GM18507 (cell line): ENCODE data around the gene RAB17.
"Not testable (repeated sequence)": the region's sequence is repeated elsewhere in the genome, so short reads cannot be mapped to it uniquely, and the experiment has no call there.

Source experiments
- DNase-seq: peaks from one replicate; pipeline ENCODE4 v3.0.0; 2011; ENCODE audit warnings: low read depth; ENCODE audit not compliant: insufficient read length; ENCODE audit errors: extremely low spot score
- FAIRE-seq: peaks from 2 replicates; lab custom pipeline; 2011; peaks lifted over from hg19 to GRCh38; lab: Jason Lieb, UNC

Gene RAB17

DNA sequence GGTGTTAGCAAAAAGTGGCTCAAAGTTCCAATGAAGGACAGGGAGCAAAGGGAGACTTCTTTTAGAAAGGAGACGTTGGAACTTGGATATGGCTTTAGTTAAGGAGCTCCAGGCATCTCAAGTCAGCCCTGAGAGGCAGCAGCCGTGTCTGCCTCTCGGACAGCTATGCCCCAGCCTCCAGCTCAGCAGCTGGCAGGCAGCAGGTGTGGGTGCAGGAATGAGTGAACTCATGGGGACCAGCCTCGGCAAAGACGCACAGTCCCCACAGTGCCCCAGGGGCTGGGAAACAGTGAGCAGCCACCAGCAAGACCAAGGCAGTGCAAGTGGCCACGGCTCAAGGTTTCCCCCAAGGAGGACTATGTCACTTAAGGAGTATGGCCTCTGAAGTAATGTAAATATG, 35.2 kb upstream of the RAB17 start:
- FAIRE-seq, result no peak
- no peak for DNase-seq

DNA sequence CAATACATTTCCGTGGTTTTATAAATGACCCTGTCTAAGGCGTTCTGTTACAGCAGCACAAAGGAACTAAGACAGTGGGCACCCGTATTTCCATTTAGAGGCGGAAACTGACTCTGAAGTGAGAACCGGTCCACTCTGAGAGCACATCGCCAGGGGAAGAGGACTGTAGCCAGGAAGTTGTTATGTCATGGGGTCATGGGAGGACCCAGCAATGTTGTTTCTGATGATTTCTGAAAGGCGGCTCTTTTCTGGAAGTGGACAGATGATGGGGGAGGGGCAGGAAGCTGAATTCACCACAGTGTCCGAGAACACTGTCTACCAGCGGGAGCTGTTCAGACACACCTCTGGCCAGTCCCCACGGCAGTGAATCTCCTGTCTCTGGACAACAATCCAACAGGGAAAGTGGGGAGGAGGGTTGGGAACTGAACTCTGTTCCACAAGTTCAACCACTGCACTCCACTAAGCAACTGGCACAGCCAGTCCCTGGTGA, 34.7 kb upstream of the RAB17 start:
- FAIRE-seq (no peak), DNase-seq (no peak)

DNA sequence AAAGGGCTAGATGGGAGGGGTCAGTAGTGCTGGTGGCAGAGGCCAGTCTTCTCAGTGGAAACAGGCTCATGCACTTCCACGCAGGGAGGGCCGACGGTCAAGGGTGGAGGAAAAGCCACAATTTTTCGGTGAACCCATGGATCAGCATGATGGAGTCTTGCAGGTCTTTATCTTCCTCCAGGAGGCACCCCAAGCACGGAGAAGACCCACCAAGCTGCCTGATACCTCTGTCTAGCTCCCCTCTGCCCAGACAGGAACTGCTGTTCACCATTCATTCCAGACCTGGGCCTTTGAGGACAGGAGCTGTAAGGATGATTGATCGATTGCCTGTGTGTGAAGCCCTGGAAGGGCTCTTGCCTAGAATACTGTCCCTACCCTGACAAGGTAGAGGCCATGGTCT, 34.0 kb upstream of the RAB17 start:
- DNase-seq (peak; percentile 20), FAIRE-seq (no peak)

DNA sequence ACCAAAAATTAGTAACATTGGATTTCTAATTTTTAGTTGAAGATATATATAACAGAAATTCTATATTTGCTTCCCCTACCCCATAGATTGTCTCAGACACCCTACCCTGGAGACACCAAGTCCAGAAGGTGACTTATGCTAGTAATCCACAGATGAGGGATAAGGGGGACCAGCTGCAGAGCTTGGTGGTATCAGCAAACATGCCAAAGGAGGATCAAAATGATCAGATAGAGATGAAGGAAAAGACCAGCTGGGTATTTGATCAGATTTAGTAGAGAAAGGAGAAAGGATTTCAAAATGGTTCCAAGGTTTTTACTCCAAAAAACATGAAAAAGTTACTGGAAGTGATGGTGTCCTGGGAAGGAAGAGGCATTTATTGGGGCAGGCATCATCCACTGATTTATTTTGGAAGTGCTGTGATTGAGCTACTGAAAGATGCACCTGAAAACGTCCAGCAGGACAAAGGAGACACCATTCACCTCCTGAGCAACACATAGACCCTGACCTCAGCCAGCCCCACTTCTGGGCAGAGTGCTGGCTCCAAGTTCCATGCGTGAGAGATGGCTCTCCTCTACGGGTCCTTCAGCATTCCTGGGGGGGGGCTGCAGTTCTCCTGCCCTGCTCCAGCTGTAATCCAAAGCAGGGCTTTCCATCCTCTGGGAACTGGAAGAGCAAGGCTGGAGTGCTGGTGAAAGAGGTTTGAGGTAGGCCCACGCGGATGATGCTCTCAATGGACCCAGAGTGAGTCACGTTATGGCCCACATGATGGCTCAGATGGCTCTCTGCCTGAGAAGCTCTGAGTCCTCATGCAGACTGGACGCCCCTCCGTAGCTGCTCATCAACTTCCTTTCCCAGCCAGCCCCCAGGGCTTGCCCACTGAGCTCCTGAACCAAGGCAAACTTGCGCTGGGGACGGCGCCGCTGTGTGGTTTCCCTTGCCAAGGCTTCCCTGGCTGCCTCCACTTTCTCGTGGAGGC, 33.2 kb upstream of the RAB17 start:
- FAIRE-seq (no peak), DNase-seq (no peak)

DNA sequence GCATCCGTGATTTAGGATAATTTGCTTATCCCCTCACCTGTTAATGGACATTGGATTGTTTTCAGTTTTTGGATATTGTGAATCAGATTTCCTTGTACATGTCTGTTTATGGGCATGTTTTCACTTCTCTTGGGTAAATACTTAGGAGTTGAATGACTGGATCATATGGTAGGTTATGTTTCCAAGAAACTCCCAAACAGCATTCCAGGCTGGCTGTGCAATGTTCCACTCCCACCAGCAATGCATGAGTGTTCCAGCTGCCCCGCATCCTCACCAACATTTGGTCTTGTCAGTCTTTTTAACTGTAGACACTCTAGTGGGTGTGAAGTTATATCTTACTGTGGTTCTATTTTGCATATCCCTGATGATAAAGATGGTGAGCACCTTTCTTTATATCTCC, 27.9 kb upstream of the RAB17 start:
- no peak for FAIRE-seq

DNA sequence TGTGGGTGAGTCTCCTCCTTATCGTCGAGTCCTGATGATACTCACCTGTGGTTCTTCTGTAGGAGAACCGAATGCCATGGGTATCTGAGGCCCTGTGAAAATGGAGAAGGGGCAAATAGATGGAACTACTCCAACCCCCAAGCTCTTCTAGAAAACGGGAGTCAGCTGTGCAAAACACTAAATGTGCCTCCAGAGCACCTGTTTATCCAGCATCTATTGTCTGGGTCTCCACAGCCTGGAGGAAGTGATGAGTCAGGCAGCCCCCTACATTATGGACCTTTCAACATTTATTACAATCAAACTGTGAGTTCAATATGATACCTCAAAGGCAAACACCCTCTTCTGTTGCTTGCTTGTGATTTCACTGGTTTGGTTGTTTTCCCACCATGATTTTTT, 27.1 kb upstream of the RAB17 start:
- DNase-seq, result no peak
- no peak for FAIRE-seq

More for the DNA sequence above, 27.9 kb upstream of the RAB17 start:
- no peak for DNase-seq

DNA sequence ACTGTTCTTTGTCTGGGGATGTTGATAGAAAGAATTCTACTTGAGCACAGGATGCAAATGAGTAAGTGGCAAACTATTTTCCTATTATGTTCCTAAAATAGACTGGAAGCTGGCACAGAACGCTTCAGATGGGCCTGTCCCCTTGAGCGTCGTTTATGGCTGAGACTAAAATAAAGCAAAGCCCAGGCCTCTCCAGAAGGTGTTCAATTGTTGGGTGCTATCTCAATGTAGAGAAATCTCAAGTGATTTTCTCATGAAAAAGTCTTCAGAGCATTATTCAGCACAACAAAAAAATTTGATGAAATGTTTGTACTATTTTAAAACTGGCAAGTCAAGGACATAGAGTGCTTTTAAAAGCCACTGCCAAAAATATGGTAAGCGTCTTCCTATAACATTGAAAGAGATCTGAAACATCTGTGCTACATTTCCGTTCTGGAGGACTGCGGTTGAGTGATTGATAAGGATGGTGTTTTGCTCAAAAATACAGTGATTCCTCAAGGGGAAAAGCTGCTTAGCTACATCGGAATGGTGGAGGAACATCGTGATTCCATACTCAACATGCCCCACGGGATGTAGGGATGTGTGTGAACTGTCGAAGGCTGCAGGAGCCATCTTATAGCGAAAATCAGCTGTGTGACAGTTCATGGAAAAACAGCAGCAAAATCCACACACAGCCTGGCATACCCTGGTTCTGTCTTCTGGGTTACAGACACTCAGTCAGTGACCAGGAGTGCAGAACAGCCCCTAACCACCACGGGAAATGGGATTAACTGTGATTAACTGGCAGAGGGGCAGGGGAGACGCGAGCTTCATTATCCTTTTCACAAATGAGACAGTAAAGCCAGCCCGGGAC, 26.4 kb upstream of the RAB17 start:
- FAIRE-seq (no peak), DNase-seq (no peak)

DNA sequence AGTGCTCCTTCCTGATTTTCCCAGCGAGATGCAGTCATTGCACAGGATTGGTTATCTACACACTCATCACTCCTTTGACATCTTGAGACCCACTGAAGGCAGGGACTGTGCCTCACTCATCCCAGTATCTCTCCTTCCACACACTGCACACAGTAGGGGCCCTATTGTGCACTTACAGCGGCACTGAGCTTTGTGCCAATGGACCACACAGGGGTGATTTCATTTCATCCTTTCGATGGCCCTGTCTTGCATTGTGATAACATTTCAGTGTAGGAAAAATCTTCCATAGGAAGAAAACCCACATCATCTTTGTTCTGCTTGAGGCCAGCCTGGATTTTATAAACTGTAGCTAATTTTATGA, 25.8 kb upstream of the RAB17 start:
- no peak for DNase-seq
- no peak for FAIRE-seq

DNA sequence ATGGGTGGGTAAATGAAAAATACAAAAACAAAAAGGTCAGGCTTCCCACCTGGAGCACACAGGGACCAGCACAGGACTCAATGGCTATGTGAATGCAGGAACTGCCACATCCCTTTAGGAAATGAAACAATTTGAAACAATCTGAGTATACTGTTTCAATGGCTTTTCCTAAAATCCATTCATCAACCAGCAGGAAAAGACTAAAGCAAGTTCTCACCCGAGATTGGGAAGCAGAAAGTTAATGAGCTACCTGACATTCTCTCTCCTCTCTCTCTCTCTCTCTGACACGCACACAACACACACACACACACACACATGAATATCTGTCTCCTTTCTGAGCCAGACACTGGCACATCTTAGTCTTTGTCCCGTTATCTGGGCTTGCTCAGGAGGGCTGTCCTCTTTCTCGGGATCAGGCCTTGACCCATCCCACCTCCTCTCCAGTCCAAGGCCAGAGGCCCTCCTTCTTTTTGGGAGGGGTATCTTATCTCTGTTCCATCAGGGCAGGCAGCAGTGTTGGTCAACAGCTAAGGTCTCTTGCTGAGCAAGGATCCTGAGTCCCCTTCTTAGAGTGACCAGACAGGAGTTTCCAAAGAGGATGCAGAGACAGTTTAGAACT, 25.2 kb upstream of the RAB17 start:
- DNase-seq (no peak), FAIRE-seq (no peak)

DNA sequence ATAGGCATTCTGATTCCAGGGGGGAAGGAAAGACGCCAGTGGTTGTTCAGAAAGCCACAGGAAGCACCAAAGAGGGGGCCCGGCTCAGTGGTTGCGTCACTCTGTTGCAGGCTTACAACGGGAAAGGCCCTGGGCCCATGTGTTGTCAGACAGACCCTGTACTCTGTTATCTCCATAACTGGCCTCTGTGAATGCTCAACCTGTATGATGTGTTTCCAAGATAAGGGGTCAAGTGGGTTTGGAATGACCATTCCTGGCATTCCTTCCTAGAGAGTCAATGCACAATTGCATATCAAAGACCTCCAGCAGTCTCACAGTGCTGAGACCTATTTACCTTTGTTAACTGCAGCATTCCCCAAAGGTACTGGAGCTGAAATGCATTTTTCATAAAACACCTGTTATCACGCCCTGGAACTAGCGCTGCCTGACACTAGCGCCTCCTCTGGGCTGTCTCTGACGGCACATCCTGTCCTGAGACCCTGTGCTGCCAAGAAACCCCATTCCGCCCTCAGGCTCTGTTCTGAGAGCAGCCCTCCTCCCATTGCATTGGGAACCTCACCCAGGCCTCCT, 23.7 kb upstream of the RAB17 start:
- no peak for DNase-seq
- no peak for FAIRE-seq

DNA sequence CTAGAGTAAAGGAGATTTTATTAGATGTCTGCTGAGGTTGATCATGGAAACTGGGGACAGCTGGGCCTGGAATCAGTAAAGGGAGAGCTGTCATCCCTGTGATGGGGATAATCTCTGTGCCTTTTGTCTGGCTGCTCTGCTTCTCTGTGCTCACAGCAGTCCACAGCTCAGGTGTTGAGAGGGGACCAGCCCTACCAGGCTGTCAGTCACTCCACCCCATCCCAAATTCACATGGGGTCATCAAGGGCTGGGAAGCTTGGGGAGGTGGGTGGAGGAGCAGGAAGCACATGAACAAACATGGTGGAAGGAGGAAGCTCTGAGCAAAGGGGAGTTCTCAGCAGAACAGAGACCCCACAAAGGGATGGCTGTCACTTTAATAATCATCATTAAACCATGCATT, 23.1 kb upstream of the RAB17 start:
- FAIRE-seq, result no peak
- no peak for DNase-seq

DNA sequence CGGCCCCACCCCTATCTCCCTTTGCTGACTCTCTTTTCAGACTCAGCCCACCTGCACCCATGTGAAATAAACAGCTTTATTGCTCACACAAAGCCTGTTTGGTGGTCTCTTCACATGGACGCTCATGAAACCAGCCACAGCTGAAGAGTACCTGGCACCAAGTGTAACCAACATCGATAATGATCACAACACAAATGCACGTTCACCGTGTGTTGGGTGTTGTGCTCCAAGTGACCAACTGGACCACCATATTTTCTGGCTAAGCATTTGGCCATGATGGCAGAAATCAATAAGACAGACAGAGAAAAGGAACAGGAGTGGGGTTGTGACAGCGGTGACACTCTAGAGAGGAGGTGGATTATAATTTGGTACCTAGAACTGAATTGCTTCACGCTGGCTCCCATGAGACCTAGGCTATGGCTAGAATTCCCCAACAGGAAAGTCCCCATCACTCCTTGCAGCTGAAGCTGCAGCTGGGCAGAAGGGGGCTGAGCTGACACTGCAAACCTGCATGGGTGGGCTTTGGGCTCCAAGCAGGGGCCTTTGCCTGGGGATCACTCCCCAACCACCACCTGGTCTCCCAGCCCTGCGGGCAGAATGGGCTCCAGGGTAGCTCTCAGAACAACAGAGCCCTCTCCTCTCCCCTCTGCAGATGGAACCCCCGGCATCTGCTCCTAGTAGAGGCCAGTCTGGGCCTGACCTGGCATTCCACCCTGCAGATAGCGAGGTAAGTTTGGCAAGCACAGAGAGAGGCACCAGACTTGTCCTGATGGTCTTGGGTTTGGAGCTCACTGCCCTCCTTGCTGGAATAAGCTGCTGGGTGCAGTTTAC, 22.2 kb upstream of the RAB17 start:
- FAIRE-seq, result no peak
- no peak for DNase-seq

DNA sequence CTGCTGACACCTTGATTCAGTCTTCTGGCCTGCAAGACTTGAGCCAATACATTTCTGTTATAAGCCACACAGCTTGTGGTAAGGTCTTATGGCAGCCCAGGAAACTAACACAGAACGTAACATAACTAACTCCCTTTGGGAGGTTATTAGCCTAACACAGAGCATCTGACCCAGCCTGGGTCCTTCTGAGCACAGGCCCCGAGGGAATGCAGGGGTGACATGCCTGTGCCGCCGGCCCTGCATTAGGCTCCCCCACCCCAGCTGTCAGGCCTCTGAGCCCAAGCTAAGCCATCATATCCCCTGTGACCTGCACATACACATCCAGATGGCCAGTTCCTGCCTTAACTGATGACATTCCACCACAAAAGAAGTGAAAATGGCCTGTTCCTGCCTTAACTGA, 16.0 kb upstream of the RAB17 start:
- DNase-seq, FAIRE-seq: not testable (repeated sequence)

DNA sequence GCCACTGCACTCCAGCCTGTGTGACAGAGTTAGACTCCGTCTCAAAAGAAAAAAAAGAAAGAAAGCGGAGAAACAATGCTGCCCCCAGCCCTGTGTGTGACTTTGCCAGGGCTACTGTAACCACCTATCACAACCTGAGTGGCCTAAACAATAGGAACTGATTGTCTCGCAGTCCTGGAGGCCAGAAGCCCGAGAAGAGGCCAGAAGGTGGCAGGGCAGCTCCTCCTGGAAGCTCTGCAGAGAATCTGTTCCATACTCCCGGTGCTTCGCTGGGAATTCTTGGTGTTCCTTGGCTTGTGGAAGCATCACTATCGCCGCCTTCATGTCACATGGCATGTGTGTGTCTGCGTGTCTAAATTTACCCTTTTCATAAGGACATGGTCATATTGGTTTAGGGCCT, 14.4 kb upstream of the RAB17 start:
- DNase-seq (no peak), FAIRE-seq (no peak)

DNA sequence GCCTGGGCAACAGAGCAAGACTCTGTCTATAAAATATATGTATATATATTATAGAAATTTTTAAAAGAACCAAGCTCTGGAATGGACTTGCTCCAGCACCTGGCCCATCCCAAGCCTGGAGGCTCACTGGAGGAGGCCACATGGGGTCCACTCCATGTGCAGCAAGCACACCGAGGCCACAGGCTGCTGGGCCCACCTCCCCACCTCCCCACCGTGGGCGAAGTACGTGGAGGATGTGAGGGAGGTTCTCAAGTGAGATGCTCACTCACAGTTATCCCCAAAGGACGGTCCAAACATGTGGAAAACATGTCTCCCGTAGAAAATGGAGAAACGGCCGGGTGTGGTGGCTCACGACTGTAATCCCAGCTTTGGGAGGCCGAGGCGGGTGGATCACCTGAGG, 13.9 kb upstream of the RAB17 start:
- DNase-seq (no peak), FAIRE-seq (no peak)

DNA sequence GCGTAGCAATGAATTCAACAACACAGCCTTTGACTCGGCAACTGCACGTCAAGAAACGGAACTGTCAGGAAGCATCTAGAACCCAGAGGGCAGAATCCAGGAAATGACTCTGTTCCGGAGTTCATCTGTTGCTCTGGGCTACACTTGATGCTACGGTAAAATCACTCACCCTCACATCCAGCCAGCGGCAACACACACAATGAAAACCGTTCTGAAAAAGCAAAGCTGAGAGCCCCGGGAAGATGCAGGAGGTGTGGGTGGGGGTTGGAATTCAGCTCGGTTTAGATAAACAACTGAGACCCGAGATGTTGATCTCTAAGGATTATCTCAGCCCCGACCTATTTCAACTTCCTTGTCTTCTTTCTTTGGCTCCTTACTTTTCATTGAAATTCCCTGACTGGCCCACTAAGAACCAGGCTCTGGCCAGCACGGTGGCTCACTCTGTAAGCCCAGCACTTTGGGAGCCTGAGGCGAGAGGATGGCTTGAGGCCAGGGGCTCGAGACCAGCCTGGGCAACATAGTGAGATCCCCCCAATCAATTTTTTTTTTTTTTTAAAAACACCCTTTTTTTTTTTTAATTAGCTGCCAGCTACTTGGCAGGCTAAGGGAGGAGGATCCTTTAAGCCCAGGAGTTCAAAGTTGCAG, 13.3 kb upstream of the RAB17 start:
- FAIRE-seq (peak; percentile 77), DNase-seq (peak; percentile 32)

DNA sequence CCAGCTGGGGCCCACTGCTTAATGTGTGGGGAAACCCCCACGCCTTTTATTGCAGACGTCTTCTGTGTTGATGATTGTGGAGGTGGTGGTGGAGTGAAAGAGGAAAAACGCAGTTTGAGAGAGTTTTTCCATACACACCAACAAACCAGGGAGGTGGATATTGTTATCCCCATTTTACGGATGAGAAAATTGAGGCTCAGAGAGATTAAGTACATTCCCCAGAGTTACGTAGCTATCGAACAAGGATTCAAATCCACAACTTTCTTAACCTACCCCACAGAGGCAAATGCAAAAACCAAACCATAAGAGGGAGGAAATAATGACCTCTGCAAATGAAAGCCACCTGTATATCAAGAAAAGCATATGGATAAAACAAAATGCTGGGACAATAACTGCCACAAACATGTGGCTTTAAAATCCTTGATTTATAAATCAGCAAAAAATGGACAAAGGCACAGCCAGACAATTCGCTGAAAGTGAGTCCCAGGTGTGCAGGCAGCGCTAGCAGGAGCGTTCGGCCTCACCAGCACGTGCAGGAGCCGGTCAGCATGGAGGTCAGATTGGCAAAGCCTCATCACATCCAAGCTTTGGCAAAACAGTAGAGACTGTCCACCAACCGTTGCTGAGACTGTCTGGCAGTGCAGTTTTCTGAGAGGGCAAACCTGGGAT, 12.6 kb upstream of the RAB17 start:
- FAIRE-seq (no peak), DNase-seq (no peak)

DNA sequence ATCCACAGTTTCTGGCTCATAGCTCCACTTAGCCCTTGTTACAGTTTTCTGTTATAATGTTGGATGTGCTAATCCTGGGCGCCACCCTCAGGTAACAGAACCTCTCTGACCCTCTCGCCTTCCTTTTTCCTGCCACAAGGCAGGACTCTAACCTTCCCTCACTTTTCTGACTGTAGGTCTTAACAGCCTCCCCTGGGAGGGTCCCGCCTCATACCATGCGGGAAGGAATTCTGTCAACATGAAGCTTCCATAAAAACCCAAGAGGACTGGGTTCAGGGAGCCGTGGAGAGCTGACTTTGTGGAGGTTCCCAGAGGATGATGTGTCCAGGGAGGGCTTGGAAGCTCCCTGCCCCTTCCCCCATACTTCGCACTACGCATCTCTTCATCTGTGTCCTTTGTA, 11.9 kb upstream of the RAB17 start:
- FAIRE-seq, result no peak

More for the DNA sequence above, 11.9 kb upstream of the RAB17 start:
- DNase-seq, result no peak
